Measurements from ENCODE around the gene ERC2.

Gene ERC2

GRCh38 chr3:55554634-55555425, 913.4 kb downstream of the ERC2 start:
- no peak for TF ChIP-seq CTCF (IDR thresholded peaks at IDR 0.05)

GRCh38 chr3:55551644-55552043, 916.6 kb downstream of the ERC2 start:
- TF ChIP-seq CTCF (IDR thresholded peaks at IDR 0.05) = no peak

- TF ChIP-seq CTCF (IDR thresholded peaks at IDR 0.05) = no peak
Observed at GRCh38 chr3:55549177-55549576, 919.1 kb downstream of the ERC2 start.

GRCh38 chr3:55546866-55547669, 921.2 kb downstream of the ERC2 start:
- no peak for TF ChIP-seq CTCF (IDR thresholded peaks at IDR 0.05)

- no peak for TF ChIP-seq CTCF (IDR thresholded peaks at IDR 0.05)
Observed at GRCh38 chr3:55545995-55546394, 922.3 kb downstream of the ERC2 start.

GRCh38 chr3:55544219-55544618, 924.0 kb downstream of the ERC2 start:
- no peak for TF ChIP-seq CTCF (IDR thresholded peaks at IDR 0.05)

GRCh38 chr3:55543181-55543614, 925.1 kb downstream of the ERC2 start:
- no peak for TF ChIP-seq CTCF (IDR thresholded peaks at IDR 0.05)
